Measurements from ENCODE around the gene RMND5A.
"Not testable (repeated sequence)": the region's sequence is repeated elsewhere in the genome, so short reads cannot be mapped to it uniquely, and the experiment has no call there.

RMND5A gene

DNA sequence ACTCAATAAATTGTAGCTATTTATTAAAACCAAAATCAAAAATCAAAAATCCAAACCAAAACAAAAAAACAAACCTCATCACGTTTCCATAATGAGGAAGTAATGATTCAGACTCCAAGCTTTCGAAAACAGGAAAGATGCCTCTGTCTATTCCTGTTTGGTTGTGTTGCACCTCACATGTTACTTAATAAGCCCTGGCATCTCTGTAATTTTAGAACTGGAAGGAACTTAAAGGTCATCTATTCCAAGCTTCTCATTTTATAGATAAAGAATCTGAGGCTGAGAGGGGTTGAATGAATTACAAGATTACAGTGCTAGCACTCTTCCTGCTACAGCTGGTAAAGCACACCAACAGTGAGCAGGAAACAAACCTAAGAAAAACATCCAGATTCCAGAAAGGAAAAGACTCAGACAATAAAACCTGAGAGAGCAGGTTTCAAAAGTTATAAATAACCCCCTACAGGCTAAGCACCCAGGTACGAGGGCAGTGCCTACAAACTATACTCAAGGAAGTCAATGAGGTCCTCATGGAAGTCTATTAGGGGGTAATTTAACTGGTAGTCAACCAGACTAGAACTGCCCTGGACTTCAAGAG is 5.4 kb upstream of the RMND5A start:
- not testable (repeated sequence) for DNase-seq (ENCODE audit: low read depth in 2 of 2)

DNA sequence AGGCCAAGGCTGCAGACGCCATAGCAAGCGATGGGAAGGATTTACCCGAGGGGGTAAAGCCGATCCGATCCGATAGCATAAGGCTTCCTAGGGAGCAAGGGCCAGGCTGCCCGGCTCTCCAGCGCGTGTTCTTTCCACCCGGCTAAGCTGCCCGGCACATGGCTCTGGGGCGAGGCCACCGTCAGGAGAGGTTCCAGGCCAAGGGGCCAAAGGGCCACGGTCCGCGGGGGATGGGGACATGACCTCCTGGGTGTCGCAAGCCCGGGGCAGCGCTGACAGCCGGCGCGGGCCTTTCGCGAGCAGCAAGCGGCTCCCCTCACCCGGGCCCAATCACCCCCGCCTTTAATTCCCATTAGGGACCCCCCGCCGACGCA is 841 bp upstream of the RMND5A start:
- not testable (repeated sequence) for DNase-seq (ENCODE audit: low read depth in 2 of 2)

DNA sequence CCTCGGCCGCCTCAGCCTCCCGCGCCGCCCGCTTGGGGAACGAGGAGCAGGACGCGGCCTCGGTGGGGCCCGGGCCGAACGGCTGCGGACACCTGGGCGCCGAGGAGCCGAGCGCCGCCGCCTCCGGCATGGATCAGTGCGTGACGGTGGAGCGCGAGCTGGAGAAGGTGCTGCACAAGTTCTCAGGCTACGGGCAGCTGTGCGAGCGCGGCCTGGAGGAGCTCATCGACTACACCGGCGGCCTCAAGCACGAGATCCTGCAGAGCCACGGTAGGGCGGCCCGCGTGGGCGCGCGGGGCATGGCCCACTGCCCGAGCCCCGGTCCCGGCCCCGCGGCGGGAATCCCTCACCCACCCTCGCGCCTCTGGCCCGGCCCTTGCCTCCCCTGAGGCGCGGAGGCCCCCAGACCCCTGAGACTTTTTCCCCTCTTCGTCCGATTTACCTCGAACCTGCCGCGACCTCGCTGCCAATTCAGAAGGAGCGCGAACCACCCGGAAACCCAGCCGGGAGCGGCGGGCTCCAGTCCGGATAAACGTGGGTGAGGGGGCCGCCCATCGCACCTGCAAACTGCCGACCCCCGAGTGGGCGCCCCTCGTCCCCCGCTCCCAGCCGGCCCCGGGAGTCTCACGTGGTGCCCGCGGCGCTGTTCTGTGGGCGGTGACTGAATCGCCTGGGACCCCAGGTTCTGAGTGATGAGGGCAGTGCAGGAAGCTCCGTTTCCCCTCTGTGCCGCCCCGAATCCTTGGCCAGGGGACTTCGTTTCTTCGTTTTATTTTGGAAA is 639 bp downstream of the RMND5A start:
- DNase-seq (ENCODE audit: low read depth in 2 of 2): peak in 1 of 2 donors; percentile 6

DNA sequence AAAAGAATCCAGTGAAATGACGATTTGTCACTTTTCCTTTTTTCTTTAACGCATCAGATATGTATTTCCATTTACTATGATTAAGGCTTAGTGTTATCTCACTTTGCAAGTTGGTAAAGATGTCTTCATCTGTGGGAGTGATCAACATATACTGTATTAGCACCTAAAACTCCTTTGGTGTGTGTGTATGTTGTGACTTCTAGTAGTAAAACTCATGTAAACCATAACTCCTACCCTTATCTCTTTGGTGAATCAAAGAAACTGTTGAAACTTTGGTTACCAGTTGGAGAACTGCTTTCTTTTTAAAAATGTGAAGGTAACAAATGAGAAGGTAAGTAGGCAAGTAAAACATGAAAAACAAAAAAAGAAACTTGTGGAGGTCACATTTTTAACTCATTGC is 5.6 kb downstream of the RMND5A start:
- not testable (repeated sequence) for DNase-seq (ENCODE audit: low read depth in 2 of 2)

DNA sequence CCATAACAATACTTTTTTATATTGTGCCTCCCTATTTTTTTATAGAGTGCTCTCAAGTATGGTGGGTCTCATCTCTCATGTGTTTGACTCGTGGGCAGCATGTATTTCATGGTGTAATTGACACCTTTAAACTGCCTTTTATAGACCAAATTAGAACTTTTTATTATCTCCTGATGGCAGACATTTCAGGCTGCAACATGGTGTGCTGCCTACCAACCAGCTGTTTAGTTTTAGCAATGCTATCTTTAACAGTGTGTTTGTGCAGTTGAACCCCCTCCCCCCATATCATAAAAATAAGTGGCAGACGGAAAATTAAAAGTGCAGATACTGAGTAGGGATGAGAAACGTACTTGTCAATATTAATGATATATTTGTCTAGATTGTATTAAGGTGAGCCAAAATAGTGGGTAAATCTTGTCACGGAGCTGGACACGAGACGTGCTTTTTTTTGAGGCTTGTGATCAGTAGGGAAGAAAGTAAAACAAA is 12.0 kb downstream of the RMND5A start:
- DNase-seq (ENCODE audit: low read depth in 2 of 2): not testable (repeated sequence)

DNA sequence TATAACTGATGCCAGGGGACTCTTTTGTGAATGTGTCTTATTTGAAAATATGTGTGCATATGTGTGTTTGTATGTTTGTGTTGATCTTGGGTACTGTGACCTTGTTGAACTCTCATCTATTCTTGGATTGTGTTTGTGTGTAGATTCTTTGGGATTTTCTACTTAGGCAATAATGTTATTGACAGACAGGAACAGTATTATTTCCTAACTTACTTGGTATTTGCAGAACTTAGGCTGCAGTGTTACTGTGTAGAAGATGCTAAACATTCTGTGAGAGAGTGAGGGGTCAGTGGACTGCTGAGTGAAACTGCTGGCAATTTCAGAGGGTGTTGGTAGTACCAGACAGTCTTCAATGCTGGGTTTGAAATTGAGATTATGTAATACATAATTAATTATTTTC is 12.7 kb downstream of the RMND5A start:
- not testable (repeated sequence) for DNase-seq (ENCODE audit: low read depth in 2 of 2)

DNA sequence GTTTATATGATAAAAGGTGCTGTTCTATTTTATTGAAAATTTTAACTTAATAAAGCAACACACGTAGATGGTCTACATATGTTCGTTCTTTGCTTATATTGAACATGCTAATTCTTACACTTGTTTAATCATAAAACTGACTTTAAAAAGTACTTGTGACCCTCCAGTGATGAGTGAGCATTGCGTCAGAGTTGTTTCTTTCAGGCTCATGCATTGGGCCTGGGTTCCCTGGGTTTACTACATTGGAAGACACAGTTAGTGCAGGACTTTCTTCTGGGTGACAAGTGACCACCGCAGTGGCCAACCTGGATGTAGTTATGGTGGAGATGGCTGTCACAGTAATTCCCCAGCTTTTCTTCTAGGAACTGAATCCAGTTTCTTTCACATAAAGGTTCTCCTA is 13.4 kb downstream of the RMND5A start:
- DNase-seq (ENCODE audit: low read depth in 2 of 2): not testable (repeated sequence)

DNA sequence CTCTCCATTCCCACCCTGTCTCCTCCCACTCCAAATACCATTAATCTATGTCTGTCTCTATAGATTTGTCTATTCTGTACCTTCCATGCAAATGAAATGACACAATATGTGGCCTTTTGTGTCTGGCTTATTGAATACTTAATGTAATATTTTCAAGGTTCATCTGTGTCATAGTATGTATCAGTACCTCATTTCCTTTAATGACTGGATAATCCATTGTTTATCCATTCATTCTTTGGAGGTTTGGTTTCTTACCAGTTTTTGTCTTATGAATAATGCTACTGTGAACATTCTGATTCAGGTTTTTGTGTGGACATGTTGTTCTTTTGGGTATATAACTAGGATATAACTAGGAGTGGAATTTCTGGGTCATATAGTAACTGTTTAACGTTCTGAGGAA is 14.8 kb downstream of the RMND5A start:
- not testable (repeated sequence) for DNase-seq (ENCODE audit: low read depth in 2 of 2)

DNA sequence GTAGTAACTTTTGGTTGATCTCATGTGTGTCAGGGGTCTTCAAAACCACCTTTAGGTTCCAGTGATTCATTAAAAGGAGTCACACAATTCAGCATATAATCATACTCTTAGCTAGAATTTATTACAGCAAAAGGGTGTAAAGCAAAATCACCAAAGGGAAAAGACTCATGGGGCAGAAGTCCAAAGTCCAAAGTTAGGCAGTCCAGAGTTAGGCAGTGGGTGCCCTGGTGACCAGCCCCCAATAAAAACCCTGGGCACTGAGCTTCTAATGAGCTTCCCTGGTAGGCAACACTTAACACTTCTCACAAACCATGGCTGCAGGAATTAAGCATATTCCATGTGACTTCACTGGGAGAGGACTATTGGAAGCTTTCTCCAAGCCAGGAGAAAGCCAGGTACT is 19.4 kb downstream of the RMND5A start:
- DNase-seq (ENCODE audit: low read depth in 2 of 2): not testable (repeated sequence)

DNA sequence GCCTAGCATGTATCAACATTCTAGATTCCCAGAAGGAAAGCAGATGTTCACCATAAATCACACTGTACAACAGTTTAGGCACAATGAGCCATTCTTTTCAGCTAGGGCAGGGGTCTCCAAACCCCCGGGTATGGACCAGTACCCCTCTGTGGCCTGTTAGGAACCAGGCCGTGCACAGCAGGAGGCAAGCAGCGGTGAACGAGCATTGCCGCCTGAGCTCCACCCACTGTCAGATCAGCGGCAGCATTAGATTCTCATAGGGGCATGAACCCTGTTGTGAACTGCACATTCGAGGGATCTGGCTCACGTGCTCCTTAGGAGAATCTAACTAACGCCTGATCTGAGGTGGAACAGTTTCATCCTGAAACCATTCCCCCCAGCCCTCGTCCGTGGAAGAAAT is 19.8 kb downstream of the RMND5A start:
- not testable (repeated sequence) for DNase-seq (ENCODE audit: low read depth in 2 of 2)

DNA sequence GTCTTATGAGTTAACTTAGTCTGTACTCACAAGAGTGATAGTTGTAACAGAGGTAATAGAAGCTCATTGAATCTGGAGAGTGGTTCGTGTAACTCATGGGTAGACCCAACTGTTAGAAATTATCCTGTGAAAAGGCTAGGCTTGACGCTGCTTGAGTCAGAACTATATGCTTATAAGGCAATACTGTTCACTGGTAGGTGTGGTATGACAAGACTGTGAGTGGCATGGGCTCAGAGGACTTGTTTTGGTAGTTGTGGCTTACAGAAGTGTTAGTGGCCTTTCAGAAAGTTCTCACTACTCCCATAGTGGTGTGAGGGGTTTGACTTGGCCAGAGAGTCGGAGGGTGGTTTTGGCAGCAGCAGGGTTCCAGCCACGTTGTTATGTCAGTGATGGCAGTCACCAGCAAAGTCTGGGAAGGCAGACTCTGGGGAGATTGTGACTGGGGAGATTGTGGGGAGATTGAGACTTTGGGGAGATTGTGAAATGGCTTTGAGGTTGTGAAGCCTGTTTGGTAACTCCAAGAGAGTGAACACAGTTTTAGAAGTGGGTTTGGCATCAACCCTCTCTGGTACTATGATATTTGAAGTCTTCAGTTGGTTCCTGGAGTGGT is 21.9 kb downstream of the RMND5A start:
- not testable (repeated sequence) for DNase-seq (ENCODE audit: low read depth in 2 of 2)

DNA sequence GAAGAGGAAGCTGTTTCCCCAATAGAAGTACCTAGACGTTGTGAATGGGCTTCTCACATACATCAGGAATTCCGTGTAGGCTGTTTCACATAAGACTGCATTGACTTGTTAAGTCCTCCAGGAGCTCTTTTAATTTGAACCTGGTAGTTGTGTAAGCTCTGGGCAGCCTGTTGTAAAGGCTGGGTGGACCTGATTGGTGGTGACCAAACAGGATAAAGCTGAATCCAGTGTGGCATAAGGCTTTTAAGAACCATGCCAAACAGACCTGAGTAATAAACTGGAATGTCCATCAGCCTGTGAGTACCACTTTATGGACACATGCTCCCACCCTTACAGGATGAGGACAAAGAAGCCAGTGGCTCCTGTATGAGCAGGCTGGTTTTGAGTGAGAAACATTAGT is 24.1 kb downstream of the RMND5A start:
- DNase-seq (ENCODE audit: low read depth in 2 of 2): no peak

DNA sequence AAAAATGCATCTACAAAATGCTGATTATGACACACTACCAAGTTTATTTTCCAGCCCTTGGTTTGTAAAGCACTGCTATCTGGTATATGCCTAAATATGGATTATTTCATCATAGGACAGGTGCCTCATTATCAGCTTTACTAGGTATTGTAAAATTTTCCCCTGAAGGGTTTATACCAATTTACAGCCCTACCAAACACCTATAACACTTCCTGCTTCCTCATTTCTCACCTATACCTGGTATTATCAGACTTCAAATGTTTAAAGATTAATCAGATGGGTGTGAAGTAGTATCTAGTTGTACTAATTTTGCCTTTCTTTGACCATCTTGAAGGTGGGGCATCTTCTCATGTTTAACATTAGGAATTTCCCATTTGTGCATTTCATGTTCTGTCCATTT is 26.8 kb downstream of the RMND5A start:
- no peak for DNase-seq (ENCODE audit: low read depth in 2 of 2)

DNA sequence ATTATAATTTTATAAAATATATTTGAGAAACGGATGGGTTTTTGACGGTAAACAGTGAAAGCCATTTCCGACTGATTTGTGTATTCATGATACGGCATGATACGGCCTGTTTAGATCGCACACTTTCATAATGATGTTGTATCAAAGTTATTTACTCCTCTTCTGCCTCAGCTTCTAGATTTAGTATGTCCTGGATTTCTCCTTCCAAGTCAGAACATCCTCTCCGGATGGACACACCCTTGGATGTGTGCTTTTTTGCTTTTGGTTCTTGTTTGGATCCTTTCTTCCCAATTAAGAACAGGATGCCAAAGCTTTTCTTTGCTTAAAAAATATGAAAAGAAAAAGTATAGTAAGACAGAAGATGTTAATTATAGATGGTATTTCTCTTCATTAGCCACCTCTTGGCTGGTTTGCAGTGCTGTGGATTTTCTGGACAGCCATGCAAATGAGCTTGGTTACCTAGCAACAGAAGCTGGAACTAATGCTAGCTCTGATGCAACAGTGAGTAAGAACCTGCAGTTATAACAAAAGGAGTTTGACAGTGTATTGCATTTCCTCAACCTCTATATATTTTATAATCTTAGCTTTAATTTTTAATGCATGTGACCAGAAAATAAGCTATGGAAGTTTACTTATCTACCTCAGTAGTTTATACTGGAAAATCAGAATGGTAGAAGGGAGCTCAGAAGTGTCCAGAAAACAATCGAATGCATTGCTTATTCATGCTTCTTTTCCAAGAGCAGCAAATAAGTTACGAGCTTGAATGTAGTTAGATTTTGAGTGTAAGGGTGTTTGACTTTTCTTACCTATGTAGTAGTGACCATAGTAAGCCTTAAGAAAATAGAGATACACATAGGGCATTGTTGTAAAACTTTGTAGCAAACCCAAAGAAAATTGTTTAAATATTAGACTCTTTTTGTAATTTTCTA is 27.9 kb downstream of the RMND5A start:
- DNase-seq (ENCODE audit: low read depth in 2 of 2): no peak

DNA sequence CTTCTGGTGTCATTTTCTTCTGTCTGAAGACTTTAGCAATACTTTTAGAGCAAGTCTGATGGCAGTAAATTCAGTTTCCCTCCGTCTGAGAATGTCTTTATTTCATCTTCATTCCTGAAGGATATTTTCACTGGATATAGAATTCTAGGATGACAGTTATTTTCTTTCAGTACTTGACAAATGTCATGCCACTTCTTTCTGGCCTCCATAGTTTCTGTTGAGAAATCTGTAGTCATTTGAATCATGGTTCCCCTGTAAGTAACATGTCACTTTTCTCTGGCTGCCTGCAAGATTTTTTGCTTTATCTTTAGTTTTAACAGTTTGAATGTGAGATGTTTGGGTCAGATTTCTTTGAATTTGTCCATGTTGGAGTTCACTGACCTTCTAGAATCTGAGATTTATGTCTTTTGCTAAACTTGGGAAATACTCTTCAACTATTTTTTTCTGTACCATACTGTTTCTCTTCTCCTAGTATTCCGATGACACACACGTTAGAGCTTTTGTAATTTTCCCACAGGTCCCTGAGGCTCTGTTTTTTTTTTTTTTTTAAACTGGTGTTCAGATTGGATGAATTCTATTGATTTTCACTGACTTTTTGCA is 30.2 kb downstream of the RMND5A start:
- no peak for DNase-seq (ENCODE audit: low read depth in 2 of 2)

DNA sequence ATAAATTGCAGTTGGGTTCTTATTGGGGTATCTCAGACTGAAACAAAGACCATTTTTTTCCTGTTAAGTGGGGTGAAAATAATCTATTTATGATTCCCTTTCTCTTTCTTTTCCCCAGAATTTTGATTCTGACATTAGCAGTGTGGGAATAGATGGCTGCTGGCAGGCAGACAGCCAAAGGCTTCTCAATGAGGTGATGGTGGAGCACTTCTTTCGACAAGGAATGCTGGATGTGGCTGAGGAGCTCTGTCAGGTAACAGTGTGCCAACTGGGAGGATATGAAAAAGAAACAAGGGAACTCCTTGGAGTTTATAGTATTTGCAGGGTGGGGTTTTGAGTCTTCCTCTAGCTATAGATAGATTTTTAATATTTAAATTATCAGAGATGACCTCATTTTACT is 31.7 kb downstream of the RMND5A start:
- DNase-seq (ENCODE audit: low read depth in 2 of 2): no peak

DNA sequence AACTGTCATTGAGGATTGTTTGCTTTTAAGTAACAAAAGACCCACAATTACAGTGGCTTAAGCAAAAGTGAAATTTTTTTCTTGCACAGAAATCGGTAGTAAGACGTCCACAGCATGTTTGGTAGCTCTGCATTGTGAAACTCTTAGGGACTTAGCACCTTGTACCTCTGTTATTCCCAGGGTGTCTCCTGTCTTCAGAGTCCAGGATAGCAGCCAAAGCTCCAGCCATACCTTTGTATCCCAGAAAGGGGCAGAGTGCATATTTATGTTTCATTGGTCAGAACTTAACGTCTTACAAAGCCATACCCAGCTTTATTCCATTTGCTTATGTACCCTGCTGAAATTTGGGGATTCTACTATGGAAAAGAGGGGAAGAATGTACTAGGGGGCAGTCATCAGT is 32.8 kb downstream of the RMND5A start:
- no peak for DNase-seq (ENCODE audit: low read depth in 2 of 2)

DNA sequence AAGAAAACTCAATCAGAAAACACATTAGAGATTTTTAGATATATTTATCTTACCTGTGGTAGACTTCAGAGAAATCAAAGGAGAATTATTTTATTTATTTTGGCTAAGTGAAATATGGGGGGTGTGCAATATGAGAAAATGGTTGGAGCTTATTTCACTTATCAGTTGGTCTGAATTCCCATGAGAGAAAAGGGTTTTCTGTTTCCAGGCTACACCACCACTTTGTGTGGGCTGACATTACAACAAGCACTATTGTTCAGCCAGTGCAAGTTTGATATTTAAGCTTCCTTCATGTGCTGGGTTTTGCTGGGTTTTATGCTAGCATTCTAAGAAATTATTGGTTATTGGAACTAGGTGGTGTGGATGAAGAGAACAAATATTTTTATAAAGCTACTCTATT is 33.5 kb downstream of the RMND5A start:
- no peak for DNase-seq (ENCODE audit: low read depth in 2 of 2)

DNA sequence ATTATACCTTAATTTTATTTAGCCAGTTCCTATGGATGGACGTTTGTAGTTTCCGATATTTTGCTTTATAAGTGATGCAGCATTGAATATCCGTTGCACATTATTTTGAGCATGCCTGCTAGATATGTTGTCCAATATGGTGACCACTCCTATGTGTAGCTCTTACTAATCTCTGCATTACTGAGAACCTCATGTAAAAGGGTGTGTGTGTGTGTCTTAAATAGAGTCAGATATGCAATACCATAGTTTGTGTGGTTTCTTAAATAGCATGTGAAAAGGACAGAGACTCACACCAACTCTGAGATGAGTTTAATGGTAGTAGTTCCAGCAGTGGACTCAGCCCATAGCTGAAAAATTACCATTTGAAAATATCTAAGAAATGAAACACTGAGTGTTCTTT is 38.3 kb downstream of the RMND5A start:
- no peak for DNase-seq (ENCODE audit: low read depth in 2 of 2)

DNA sequence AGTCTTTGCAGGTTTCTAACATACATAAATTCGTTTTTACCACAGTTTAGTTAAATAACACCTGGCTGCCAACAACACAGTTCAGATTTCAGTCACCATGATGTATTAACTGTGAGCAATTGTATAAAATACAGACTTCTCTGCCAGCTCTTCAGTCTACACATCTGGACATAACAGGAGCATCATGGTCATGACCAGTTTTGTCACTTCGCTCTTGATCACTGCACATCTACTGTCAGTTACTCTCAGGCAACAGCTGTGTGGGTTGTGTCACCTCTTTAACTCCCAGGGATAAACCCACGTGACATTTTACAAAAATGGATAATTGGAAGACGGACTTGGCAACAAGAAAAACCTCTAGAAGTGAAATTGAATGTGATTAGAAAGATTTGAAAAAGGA is 40.3 kb downstream of the RMND5A start:
- DNase-seq (ENCODE audit: low read depth in 2 of 2): no peak

DNA sequence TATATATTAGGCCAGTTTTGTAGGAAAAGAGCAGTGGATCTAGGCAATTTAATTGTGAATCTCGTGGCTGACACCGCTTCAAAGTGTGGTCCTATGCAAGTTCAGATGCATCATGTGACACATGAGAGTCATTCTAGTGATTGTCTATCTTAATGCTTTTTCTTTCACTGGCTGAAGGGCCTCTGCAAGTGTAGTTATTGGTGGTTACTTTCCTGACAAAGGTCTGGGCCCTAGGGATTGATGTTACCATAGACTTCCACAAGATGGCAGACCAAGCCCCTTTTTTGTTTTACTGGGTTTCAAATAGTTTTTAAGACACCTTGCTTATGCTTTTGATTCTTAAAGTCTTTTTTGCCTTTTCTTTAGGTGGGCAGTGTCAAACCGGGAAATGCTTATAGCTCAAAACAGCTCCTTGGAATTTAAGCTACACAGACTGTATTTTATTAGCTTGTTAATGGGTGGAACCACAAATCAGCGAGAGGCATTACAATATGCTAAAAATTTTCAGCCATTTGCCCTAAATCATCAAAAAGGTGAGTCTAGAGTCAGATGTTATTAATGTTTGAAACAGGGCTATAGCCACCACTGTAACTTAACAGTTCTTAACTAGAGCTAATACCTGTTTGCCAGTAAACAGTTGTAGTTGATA is 44.7 kb downstream of the RMND5A start:
- no peak for DNase-seq (ENCODE audit: low read depth in 2 of 2)

Data from stimulated activated CD4-positive, alpha-beta T cell treated with anti-CD3 and anti-CD28 coated beads, Interleukin-1b, Interleukin-23, amount 100 ng/mL, for 1 hour (primary cell).